HG03025 (cell line): Measurements from ENCODE around the gene DEFB132.

Experiments
- ATAC-seq: cut with Tn5 transposase; IDR thresholded peaks from one replicate; pipeline ENCODE4 v1.9.1; 2021; ENCODE audit warnings: mild to moderate bottlenecking, moderate library complexity; ENCODE audit not compliant: unreplicated experiment, low FRiP score

DEFB132 gene

DNA sequence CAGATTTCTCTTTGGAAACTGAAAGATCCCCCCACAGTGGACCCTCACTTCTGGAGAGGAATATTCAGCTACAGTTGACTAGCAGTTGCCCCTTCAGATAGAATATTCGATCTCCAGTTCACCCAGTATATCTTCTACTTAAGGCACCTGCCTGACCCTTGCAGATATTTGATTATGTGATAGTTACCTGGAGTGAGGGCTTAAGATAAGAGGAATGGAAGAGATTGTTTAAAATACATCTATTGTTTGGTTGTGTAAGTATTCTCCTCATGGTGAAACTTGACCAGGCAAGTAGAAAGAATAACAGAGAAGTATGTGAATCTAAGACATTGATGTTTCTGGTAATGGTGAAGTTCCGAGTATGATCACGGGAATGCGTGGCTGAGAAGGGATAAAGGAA is 38.3 kb downstream of the DEFB132 start:
- ATAC-seq = no peak

DNA sequence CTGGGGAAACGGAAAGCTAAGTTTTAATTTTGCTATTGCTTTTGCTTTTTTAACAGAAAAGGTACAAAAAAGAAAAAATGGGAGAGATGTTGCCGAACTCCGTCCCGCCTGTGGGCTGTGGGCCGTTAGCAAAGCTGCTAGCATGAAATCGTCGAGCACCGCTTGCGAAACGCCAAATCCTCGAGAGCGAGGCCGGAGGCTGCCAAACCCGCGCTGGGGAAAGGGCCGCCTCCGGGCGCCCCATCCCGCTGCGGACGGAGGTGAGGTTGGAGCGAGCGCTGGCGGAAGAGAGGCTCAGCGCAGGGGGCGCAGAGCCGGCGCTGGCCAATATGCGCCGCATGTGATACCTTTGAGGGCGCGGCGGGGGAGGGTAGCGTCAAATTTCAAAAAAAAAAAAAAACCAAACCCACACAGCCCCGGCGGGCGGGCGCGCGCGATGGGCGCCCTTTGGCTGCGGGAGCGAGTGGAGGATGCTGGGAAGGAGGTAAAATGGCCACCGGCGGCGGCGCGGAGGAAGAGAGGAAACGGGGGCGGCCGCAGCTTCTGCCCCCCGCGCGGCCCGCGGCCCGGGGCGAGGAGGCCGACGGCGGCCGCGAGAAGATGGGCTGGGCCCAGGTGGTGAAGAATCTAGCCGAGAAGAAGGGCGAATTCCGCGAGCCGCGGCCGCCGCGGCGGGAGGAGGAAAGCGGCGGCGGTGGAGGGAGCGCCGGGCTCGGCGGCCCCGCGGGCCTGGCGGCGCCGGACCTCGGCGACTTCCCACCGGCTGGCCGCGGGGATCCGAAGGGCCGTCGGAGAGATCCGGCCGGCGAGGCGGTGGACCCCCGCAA is 39.8 kb downstream of the DEFB132 start, which contains the start of gene ZCCHC3:
TSS of gene ZCCHC3 (plus strand) at position 473 of the 827 bp plus-strand sequence. CDS start at position 490, 17 bp downstream.
- ATAC-seq = peak; percentile 77

DNA sequence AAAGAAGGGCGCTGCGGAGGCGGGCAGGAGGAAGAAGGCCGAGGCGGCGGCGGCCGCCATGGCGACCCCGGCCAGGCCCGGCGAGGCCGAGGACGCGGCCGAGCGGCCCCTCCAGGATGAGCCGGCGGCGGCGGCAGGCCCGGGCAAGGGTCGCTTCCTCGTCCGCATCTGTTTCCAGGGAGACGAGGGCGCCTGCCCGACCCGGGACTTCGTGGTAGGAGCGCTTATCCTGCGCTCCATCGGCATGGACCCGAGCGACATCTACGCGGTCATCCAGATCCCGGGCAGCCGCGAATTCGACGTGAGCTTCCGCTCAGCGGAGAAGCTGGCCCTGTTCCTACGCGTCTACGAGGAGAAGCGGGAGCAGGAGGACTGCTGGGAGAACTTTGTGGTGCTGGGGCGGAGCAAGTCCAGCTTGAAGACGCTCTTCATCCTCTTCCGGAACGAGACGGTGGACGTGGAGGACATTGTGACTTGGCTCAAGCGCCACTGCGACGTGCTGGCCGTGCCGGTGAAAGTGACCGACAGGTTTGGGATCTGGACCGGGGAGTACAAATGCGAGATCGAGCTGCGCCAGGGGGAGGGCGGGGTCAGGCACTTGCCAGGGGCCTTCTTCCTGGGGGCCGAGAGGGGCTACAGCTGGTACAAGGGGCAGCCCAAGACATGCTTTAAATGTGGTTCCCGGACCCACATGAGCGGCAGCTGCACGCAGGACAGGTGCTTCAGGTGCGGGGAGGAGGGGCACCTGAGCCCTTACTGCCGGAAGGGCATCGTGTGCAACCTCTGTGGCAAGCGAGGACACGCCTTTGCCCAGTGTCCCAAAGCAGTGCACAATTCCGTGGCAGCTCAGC is 40.6 kb downstream of the DEFB132 start:
- peak; percentile 28 for ATAC-seq

DNA sequence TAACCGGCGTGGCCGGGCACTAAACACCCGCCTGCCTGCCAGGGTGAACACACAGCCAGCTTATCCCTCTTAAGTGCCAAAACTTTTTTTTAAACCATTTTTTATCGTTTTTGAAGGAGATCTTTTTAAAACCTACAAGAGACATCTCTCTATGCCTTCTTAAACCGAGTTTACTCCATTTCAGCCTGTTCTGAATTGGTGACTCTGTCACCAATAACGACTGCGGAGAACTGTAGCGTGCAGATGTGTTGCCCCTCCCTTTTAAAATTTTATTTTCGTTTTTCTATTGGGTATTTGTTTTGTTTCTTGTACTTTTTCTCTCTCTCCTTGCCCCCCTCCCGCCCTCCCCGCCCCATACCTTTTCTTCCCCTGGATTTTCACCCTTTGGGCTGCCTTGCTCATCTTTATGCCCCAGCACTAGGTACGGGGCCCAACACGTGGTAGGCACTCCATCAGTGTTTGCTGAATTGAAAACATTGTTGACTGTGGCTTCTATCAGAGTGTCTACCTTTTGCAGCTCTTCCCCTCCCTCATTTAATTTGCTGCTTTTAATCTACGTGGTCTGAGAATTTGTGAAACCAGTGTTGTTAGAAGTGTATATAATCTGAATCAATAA is 41.4 kb downstream of the DEFB132 start:
- ATAC-seq = no peak

DNA sequence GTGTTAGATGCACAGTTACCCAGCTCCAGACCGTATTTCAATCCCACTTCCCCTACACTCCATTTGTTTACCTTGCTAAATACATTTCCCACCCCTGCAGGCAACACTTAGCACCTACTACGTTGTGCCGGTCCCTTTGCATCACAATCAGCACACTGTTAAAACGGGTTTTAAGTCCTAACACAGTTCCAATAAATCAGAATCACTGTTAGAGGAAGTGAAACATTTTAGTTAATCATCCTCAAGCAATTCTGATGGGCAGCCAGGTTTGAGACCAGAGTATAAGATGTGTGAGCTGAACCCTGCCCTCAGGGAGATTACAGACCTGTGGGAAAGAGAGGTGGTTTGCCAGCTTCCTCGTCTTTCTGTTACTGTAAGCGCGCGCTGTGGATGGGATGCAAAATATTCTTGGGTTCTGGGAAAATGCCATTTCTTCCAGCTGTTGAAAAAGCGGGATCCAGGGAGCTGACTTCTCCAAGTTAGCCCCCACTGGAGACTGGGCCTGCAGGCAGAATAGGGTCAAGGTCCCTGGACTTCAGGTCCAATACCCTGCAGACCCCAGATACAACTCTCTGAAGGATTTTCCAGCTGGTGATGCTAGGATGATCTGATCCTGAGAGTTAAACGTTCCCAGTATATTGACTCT is 42.9 kb downstream of the DEFB132 start:
- no peak for ATAC-seq

DNA sequence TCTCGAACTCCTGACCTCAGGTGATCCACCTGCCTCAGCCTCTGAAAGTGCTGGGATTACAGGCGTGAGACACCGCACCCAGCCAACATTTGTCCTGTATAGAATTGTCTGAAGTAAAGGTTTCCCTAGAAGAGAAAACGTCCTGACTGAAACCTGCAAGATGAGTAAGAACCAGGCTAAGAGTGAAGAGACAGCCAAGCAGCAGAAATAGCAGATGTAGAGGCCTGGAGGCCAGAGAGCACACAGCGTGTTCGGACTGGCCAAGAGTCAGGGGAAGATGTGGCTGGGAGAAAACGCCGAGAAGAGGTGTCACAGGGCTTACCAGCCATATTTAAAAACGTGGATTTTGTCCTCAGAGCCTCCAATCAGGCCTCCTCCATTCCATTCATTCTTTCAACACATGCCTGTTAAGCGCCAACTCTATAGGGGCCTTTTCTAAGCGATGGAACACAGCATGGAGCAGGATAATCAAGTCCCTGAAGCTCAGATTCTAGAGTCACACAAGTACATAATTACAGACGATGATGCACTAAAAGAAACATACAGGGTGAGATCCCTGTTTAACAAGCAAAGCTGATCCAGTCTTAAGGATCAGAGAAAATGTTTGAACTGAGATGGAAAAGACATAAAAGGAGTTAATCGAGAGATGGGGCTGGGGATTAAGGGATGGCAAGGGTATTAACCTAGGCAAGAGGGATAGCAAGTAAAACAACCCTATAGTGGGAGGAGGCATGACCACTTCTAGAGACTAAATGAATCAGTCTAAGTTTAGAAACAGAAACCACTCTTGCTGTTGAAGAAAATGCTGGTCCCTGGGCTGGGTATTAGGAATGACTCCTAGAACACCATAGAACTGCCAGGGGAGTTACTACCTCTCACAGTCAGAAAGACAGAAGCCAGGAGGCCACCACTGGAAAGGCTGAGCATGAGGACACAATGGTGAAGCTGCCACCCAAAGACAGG is 44.6 kb downstream of the DEFB132 start:
- no peak for ATAC-seq

DNA sequence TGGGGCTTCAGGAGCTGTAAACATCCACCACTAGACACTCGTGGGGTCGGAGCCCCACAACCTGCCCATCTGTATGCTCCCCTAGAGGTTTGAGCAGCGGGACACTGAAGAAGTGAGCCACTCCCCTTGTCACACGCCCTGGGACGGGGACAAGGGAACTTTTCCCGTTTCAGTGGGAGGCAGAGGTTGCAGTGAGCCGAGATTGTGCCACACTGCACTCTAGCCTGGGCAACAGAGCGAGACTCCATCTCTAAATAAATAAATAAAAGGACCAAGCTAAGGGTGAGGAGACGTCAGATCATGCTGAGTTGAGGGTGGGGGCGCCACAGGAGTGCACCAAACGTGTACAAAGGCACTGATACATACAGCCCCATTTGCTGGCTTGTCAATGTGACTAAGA is 48.2 kb downstream of the DEFB132 start:
- ATAC-seq = no peak

DNA sequence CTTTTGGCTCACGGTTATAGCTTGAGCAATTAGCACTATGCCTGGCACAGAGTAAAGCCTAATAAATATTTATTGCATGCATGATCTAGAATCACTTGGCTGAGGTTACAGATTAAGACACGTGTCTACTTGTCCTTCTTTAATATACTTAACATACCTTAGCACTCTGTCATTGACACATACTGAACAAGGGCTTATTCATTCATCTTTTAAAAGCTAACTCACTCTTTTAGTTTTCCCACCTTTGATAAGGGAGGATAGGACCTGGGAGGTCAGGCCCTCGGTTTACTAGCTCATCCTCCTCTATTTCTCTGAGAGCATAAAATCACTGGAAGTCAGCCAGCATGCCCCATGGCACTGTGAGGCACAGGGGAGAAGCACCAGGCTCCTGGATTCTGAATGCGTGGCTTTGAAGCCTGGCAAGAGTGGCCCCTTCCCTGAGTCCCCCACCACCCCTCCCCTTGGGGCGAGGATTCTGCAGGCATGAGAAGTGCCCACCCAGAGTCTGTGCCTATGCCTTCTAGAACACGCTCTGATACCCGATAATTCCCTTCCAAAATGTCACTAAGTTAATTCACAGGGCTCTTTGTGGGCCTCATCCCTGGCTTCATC is 51.0 kb downstream of the DEFB132 start:
- ATAC-seq = no peak

DNA sequence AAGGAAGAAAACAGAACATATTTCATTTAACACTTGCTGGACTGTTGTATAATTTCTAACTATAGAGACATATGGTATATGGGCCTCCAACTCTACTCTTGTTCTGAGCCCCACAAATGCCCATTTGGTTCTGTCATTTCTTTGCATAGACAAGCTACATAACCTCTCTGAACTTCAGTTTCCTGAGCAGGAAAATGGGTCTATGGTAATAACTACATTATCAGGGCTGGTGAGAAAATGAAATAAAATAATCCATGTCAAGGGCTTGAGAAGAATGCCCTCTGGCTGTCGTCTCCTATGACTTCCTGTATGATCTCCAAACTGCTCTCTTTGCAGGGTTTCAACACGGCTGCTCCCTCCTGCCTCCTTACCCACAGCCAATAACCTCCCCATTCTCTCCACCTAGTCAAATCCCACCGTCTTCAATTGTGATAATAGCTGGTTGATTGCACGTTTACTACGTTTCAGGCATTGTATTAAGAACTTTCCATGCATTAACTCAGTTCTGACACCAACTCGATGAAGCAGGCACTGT is 51.8 kb downstream of the DEFB132 start:
- no peak for ATAC-seq

DNA sequence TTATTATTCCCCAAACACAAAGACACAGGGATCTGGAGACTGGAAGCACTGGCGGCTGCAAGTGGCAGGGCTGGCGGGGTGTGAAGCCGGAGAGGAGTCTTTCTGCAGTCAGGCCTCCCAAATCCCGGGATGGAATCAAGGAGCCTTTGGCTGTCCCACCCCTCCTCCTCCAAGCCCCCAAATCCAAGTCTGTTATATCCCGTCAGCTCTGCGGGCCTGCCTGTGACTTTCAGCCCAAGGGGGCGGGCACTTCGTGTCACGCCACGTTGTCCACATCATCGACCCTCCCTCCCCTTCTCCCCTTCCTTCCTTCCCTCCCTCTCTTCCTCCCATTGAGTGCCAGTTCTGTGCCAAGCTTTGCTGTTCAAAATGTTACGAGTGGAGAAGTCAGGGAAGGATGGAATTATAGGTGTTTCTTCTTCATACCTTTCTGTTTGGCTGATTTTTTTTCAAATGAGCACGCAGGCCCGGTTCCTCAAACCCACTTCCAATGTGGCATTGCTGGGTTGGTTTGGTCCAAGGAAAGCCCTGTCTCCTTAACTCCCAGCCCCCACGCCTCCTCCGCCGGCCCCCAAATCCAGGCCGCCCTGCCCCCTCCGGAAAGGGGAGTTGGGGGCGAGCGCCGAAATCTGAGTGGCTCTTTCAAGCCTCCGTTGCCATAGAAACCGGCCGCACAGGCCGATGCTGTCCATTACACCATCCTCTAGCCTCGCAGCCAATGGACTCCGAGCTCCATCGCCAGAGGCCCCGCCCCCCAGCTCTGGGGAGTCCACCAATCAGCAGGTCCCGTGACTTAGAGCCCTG is 52.5 kb downstream of the DEFB132 start:
- ATAC-seq = no peak

DNA sequence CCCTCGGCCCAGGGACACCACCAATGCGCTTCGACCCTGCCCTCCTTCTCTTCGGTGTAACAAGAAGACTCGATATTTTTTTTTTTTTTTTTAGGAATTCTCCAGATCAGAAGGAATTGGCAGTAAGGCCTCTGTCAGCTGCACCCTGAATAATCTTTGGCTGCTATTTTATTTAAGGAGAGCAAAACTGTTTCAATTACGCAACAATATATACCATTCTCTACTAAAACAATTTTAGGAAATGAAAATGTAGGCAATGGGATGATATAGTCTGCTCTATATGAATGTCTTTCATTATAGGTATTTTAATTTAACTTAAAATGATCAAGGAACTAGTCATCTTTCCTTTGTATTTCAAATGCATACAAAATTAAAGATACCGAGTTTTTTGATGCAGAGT is 53.1 kb downstream of the DEFB132 start:
- ATAC-seq = no peak
